Nephron (organoid): ENCODE data around the gene DOCK1.

Experiments
- H3K27ac Mint-ChIP-seq, 3 experiments: 2 replicates each; pipeline ENCODE4 v1.8.0; 2020; ENCODE audit warnings: mixed read lengths in 3 of 3, mild to moderate bottlenecking in 2 of 3, moderate library complexity in 1 of 3
- H3K27me3 Mint-ChIP-seq: 2 replicates; pipeline ENCODE4 v1.8.0; 2021; ENCODE audit warnings: low read depth, mild to moderate bottlenecking, moderate library complexity, mixed read lengths
- H3K36me3 Mint-ChIP-seq: 2 replicates; pipeline ENCODE4 v1.8.0; 2020; ENCODE audit warnings: low read depth, mixed read lengths
- H3K4me1 Mint-ChIP-seq: 2 replicates; pipeline ENCODE4 v1.8.0; 2020; ENCODE audit warnings: mixed read lengths
- H3K4me3 Mint-ChIP-seq, 3 experiments: 2 replicates each; pipeline ENCODE4 v1.8.0; 2020; ENCODE audit warnings: mild to moderate bottlenecking in 3 of 3, mixed read lengths in 3 of 3, moderate library complexity in 2 of 3
- H3K9me3 Mint-ChIP-seq: 2 replicates; pipeline ENCODE4 v1.8.0; 2020; ENCODE audit warnings: mixed read lengths
- CTCF ChIP-seq, 3 experiments: fragments of 200-600 bp; sonication (generic); IDR thresholded peaks; one replicate each; pipeline ENCODE4 v1.5.0; 2021; ENCODE audit warnings: antibody characterized with exemption in 3 of 3; ENCODE audit not compliant: unreplicated experiment in 3 of 3

DOCK1 gene

GRCh38 chr10:126959906-126960685 lies 54.9 kb downstream of the DOCK1 start:
- no peak for TF ChIP-seq CTCF (IDR thresholded peaks at IDR 0.05; ENCODE audit: unreplicated experiment in 3 of 3)
- H3K36me3 Mint-ChIP-seq: peaks cover 4% of the 10 kb centered on the region
- H3K4me1 Mint-ChIP-seq: peaks cover 6% of the 10 kb centered on the region
- H3K27ac Mint-ChIP-seq: no peak overlapping the region
- H3K4me3 Mint-ChIP-seq: no peak overlapping the region
- no peaks in the 10 kb centered on the region for H3K9me3 Mint-ChIP-seq
- no peaks in the 10 kb centered on the region for H3K27me3 Mint-ChIP-seq

GRCh38 chr10:126963354-126963753 lies 58.1 kb downstream of the DOCK1 start:
- H3K27me3 Mint-ChIP-seq: no peaks in the 10 kb centered on the region
- TF ChIP-seq CTCF (IDR thresholded peaks at IDR 0.05; ENCODE audit: unreplicated experiment in 3 of 3): no peak

GRCh38 chr10:126964190-126964589 lies 59.0 kb downstream of the DOCK1 start:
- TF ChIP-seq CTCF (IDR thresholded peaks at IDR 0.05; ENCODE audit: unreplicated experiment in 3 of 3): no peak
- H3K4me1 Mint-ChIP-seq: peaks cover 3% of the 10 kb centered on the region
- H3K27ac Mint-ChIP-seq: no peak overlapping the region
- H3K27me3 Mint-ChIP-seq: no peaks in the 10 kb centered on the region
- no peaks in the 10 kb centered on the region for H3K9me3 Mint-ChIP-seq
- peaks cover 12% of the 10 kb centered on the region for H3K36me3 Mint-ChIP-seq
- no peak overlapping the region for H3K4me3 Mint-ChIP-seq

More at GRCh38 chr10:126963354-126963753, 58.1 kb downstream of the DOCK1 start:
- Mint-ChIP-seq H3K36me3 (peaks cover 10% of the 10 kb centered on the region), H3K27ac (no peak overlapping the region), H3K9me3 (no peaks in the 10 kb centered on the region), H3K4me1 (peaks cover 6% of the 10 kb centered on the region), H3K4me3 (no peak overlapping the region)

- TF ChIP-seq CTCF (IDR thresholded peaks at IDR 0.05; ENCODE audit: unreplicated experiment in 3 of 3): no peak
- Mint-ChIP-seq H3K4me3 (no peak overlapping the region), H3K36me3 (peaks cover 17% of the 10 kb centered on the region)
Observed at GRCh38 chr10:126966938-126967337, 61.7 kb downstream of the DOCK1 start.

GRCh38 chr10:126969310-126969709 lies 64.1 kb downstream of the DOCK1 start:
- Mint-ChIP-seq H3K4me1 (peaks cover 21% of the 10 kb centered on the region), H3K4me3 (no peak overlapping the region), H3K36me3 (peaks cover 23% of the 10 kb centered on the region), H3K9me3 (no peaks in the 10 kb centered on the region), H3K27ac (peak overlapping the region in 2 of 3 experiments; percentile 17 to 39), H3K27me3 (no peaks in the 10 kb centered on the region)
- TF ChIP-seq CTCF (IDR thresholded peaks at IDR 0.05; ENCODE audit: unreplicated experiment in 3 of 3): peak in 1 of 3 experiments; percentile 14

More at GRCh38 chr10:126966938-126967337, 61.7 kb downstream of the DOCK1 start:
- H3K9me3 Mint-ChIP-seq: no peaks in the 10 kb centered on the region
- H3K27ac Mint-ChIP-seq: no peak overlapping the region
- peaks cover 3% of the 10 kb centered on the region for H3K4me1 Mint-ChIP-seq
- no peaks in the 10 kb centered on the region for H3K27me3 Mint-ChIP-seq
